NOMO-1 treated with DMSO at 0.1 percent for 48 hours (cell line): ENCODE measurements around the gene UBE2O.
A peak's percentile ranks its signal among the peaks of the same experiment; 100 is the strongest.

ENCODE experiments used
- DNase-seq: peaks from one replicate; lab custom pipeline; 2025; ENCODE audit not compliant: unreplicated experiment; lab: John Stamatoyannopoulos, UW

UBE2O gene

GRCh38 chr17:76395980-76396379, 57.0 kb downstream of the UBE2O start:
- DNase-seq = no peak

GRCh38 chr17:76394166-76394565, 58.8 kb downstream of the UBE2O start:
- DNase-seq = no peak

GRCh38 chr17:76391200-76391715, 61.7 kb downstream of the UBE2O start:
- DNase-seq = no peak

GRCh38 chr17:76390003-76390421, 62.9 kb downstream of the UBE2O start:
- DNase-seq = no peak

GRCh38 chr17:76388966-76389888, 63.7 kb downstream of the UBE2O start:
- no peak for DNase-seq

DNA sequence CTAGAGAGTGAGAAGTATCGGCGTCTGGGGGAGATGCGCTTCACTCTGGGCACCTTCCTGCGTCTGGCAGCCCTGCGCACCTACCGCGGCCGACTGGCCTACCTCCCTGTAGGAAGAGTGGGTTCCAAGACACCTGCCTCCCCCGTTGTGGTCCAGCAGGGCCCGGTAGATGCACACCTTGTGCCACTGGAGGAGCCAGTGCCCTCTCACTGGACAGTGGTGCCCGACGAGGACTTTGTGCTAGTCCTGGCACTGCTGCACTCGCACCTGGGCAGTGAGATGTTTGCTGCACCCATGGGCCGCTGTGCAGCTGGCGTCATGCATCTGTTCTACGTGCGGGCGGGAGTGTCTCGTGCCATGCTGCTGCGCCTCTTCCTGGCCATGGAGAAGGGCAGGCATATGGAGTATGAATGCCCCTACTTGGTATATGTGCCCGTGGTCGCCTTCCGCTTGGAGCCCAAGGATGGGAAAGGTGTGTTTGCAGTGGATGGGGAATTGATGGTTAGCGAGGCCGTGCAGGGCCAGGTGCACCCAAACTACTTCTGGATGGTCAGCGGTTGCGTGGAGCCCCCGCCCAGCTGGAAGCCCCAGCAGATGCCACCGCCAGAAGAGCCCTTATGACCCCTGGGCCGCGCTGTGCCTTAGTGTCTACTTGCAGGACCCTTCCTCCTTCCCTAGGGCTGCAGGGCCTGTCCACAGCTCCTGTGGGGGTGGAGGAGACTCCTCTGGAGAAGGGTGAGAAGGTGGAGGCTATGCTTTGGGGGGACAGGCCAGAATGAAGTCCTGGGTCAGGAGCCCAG, 65.8 kb downstream of the UBE2O start:
- no peak for DNase-seq

DNA sequence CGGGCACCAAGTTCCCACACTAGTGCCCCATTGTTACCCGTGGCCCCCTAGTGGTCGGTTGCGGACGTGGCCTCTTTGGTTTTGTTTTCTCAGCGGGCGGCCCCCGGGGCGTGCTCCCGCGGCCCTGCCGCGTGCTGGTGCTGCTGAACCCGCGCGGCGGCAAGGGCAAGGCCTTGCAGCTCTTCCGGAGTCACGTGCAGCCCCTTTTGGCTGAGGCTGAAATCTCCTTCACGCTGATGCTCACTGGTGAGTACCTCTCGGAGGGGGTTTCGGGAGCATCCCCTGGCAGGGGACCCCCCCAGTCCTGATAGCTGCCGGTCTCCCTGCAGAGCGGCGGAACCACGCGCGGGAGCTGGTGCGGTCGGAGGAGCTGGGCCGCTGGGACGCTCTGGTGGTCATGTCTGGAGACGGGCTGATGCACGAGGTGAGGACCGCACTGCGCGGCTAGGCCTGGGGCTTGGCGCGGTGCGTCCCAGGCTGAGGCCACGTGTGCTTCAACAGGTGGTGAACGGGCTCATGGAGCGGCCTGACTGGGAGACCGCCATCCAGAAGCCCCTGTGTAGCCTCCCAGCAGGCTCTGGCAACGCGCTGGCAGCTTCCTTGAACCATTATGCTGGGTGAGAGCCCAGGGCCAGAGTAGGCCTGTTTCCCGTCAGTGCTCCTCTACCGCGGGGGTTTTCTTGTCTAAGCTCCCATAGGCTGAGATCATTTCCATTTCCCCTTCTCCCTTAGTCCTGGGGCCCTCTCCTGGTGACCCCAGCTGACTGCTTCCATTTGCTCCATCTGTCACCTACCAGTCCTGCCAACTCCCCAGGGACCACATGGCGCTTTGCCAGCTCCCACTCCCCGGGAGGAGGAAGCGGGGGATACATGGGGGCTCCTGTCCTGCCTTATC, 66.8 kb downstream of the UBE2O start:
- DNase-seq = peak; percentile 73

DNA sequence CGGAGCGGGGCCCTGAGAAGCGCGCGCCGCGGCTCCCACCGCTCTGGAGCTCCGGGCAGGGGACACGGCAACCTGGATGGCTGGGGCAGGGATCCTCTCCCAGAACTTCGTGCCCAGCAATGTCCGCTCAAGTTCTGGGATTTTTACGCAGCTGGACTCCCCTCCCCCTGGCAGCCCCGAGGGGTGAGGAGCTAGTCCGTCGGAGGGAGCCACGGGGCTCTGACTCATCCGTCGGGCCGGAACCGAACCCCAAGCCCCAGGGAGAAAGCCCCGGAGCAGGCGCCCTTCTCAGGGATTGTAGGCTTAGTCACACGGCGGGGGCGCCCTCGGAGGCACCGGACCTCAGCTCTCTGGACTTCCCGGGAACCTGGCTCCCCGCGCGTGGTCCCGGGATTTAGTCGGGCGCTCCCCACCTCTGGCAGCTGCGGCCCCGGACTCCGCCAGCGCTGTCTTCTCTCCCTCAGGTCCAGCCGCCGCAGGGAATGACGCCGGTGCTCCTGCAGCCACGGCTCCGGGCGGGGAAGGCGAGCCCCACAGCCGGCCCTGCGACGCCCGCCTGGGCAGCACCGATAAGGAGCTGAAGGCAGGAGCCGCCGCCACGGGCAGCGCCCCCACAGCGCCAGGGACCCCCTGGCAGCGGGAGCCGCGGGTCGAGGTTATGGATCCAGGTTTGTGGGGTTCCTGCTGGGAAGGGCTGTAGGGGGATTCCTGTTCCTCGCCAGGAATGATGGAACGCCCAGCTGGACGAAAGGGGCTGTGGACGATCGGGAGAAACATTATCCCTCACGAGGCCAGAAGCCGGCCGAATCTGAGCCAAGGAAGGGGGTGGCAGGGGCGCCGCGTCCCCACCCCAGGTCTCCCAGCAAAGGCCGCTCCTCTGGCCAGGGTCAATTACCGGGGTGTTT, 67.7 kb downstream of the UBE2O start:
- no peak for DNase-seq

- DNase-seq = peak; percentile 59
These were observed 68.5 kb downstream of the UBE2O start, which contains the start of gene SPHK1 for GRCh38 chr17:76384222-76384986. Gene SPHK1, plus strand, starts transcription at chr17:76384609. Its CDS starts 1,036 bp downstream, at chr17:76385645.

DNA sequence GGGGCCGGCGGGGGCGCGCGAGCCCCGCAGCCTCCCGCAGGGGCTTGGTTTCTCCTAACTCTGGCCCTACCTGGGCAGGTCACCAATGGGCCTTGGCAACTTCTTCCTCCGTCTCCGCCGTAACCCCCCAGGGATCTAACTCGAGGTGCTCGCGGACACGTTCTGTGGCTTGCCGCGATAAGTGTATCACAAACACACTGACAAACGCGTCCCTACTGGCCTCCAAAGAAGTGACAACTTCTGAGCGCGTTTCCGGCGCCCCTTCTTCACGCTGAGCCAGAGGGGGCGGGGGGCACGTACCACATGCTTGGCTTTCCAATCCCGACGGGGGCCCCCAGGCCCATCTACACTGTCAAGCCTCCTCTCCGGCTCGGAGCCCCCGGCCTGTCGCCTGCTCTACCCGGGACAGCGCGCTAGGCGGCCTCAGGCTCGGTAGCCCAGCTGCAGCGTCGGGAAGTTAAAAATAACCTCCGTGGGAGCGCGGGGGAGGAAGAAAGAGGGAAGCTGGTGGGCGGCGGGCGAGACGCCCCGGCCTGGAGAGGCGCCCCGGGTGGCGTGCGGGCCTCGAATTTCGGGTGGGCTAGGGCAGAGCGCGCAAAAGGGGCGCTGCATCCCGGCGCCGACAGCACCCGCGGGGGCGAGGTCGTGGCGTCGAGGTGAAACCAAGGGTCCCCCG, 69.3 kb downstream of the UBE2O start:
- DNase-seq = peak; percentile 66

DNA sequence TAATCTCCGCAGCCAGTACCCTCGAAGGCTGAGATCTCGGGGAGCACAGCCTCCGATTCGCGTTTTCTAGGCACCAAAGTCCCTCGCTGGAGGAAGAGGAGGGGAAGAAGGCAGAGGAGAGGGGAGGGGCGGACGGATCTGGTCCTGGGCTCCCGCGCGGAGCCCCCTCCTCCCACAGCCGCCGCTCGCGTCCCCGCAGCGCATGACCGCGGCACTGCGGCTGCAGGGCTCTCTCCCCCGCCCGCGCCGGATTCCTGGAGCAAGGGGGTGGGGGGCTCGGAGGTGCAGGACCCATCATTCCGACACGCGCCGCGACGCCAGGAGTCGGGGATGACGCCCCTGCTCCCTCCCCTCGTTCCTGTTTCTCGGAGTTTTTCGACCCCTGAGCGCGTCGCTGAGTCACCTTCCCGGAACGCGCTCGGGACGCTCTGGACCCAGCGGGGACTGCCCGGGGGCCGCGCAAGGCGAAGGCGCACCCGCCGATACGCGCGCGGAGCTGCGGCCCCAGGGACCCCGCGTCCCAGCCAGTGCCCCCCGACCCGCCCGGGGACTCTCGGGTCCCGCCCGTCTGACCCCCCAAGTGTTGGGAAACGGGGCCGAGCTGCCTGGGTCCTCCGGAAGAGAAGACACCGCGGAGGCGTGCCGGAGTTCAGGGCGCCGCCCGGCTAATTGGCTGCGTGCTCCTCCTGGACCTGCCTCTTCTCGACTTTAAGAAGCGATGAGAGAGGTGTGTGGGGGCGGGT, 70.0 kb downstream of the UBE2O start:
- DNase-seq = peak; percentile 61

- DNase-seq = no peak
These were observed 70.6 kb downstream of the UBE2O start for GRCh38 chr17:76382351-76382802.

DNA sequence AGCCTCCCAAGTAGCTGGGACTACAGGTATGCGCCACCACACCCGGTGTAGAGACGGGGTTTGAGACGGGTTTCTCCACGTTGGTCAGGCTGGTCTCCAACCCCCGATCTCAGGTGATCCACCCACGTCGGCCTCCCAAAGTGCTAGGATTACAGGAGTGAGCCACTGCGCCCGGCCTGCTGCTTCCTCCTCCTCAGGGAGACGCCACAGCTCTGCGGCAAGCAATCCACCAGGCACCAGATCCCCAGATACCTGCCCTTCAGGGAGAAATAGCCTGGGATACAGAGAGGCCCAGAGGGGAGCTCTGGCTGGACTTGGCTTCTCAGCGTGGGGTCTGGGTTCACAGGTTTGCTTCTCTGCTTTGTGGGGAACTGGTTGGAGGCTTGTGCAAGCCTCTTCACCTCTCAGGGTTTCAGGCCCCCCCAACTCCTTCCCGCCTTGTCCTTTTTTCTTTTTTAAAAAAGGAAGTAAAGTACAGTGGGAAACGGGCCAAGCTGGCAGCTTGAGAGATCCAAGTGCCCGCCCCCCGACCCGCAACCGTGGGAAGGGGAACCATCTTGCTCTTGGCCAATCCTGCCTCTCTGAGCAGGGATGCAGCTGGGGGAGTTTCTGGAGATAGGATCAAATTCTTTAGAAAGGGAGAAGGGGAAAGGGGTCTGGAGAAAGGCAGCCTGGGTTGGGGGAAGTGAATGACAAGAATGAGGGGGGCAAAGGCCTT, 71.2 kb downstream of the UBE2O start:
- peak; percentile 52 for DNase-seq

- DNase-seq = no peak
These were observed 73.1 kb downstream of the UBE2O start for GRCh38 chr17:76379646-76380376.

- DNase-seq = no peak
These were observed 73.7 kb downstream of the UBE2O start for GRCh38 chr17:76379275-76379641.

GRCh38 chr17:76378548-76379274, 74.2 kb downstream of the UBE2O start:
- DNase-seq = no peak
